HFFc6 (cell line): ENCODE results near the gene HAUS5. TPM values are rescaled to one million over a fixed set of nuclear protein-coding genes. Genes with fewer than 3 reads are reported as not detected.

Experiments
- DNase-seq: peaks from one replicate; pipeline ENCODE4 v3.0.0-alpha.2; 2018
- H3K27ac Mint-ChIP-seq: 2 replicates; pipeline ENCODE4 v1.8.0; 2020; ENCODE audit warnings: mild to moderate bottlenecking, mixed read lengths
- H3K27me3 Mint-ChIP-seq: 2 replicates; pipeline ENCODE4 v1.8.0; 2021; ENCODE audit warnings: mild to moderate bottlenecking, moderate library complexity, mixed read lengths; ENCODE audit not compliant: insufficient read depth
- H3K36me3 Mint-ChIP-seq: 2 replicates; pipeline ENCODE4 v1.8.0; 2021; ENCODE audit warnings: low read depth, mixed read lengths
- H3K4me1 Mint-ChIP-seq: 2 replicates; pipeline ENCODE4 v1.8.0; 2020; ENCODE audit warnings: low read depth, mixed read lengths
- H3K4me3 Mint-ChIP-seq: 2 replicates; pipeline ENCODE4 v1.8.0; 2020; ENCODE audit warnings: mild to moderate bottlenecking, moderate library complexity, mixed read lengths
- H3K9me3 Mint-ChIP-seq: 2 replicates; pipeline ENCODE4 v1.8.0; 2020; ENCODE audit warnings: mild to moderate bottlenecking, mixed read lengths
- long read RNA-seq: library from polyadenylated mRNA; unstranded; transcript quantifications from one replicate; pipeline ENCODE4 v2.0.0, GENCODE V29; 2019
- total RNA-seq, 6 experiments: library from RNA; stranded (reverse); fragmentation: NEBNext Ultra II Directional; extraction: Animal tissue kit (Norgen Biotek cat#: 25700); gene quantifications; 2 replicates in 1 of 6; 3 replicates in 5 of 6; pipeline ENCODE4 v1.2.3, GENCODE V29; 2021
- TF ChIP-seq, protein P1 (sequence below): fragments of 200-600 bp; sonication (generic); IDR thresholded peaks from 2 replicates; pipeline ENCODE4 v1.5.0; 2021; ENCODE audit warnings: antibody characterized with exemption, mild to moderate bottlenecking

The HAUS5 gene, protein sequence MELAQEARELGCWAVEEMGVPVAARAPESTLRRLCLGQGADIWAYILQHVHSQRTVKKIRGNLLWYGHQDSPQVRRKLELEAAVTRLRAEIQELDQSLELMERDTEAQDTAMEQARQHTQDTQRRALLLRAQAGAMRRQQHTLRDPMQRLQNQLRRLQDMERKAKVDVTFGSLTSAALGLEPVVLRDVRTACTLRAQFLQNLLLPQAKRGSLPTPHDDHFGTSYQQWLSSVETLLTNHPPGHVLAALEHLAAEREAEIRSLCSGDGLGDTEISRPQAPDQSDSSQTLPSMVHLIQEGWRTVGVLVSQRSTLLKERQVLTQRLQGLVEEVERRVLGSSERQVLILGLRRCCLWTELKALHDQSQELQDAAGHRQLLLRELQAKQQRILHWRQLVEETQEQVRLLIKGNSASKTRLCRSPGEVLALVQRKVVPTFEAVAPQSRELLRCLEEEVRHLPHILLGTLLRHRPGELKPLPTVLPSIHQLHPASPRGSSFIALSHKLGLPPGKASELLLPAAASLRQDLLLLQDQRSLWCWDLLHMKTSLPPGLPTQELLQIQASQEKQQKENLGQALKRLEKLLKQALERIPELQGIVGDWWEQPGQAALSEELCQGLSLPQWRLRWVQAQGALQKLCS
- total RNA-seq, result 10 to 100 TPM in 5 of 6 experiments, 1 to 10 TPM in 1; 6.6 to 13.9 (median 12.2) TPM
- long read RNA-seq, full-length matches to known transcripts, result 5 of 8 reads
- long read RNA-seq, partial matches to known transcripts, result 1 of 8 reads
- long read RNA-seq, other reads (novel, unspliced or antisense), result 2 of 8 reads

DNA sequence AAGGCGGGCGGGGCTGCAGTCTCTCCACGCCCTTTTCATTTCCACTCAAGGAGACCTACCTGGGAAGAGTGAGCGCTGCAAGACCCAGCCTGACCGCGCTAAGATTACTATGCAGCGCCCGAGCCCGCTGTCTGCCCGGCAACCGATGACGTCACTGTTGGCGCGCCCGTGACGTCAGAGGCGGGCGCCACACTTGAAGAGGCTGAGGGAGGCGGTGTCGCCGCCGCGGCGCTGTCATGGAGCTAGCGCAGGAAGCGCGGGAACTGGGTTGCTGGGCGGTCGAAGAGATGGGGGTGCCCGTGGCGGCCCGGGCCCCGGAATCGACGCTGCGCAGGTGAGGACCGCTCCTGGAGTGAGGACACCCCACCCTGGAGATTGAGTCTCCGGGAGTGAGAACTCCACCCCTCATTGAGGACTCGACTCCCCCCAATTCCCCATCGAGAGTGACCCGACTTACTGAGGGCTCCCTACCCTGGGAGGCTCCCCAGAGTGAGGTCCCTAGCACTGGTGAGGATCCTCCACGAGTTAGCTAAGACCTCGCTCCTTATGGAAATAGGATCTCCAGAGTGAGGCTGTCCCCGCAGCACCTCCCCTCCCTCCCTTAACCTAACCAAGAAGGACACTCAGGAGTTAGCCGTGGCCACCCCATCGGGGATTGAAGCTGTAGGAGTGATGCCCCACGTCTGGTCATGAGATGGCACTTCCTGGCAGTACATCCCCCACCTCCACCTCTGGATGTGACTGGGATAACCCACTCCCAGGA is at the start of gene HAUS5:
Gene HAUS5, plus strand, starts transcription at position 177 of the 763 bp plus-strand sequence. Its CDS starts 60 bp downstream, at position 237.
- H3K4me3 Mint-ChIP-seq, result peak within 1 kb of the TSS; percentile 87
- H3K9me3 Mint-ChIP-seq, result peaks cover 12% of the 10 kb centered on the region
- H3K27ac Mint-ChIP-seq, result peak within 1 kb of the TSS; percentile 66

DNA sequence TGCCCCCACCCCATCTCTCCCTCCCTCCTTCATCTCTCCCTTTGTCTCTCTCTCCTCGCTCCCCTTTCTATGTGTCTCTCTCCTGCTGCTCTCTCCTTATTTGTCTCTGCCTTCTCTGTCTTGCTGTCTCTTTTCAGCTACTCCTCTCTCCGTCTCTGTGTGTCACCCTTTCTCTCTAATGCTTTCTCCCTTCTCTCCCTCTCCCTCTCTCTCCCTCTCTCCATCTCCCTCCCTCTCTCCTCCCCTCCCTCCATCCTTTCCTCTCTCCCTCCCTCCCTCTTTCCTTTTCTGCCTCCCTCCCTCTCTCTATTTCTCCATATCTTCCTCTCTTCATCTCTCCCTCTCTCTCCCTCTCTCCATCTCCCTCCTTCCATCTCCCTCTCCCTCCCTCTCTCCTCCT is 49.8 kb upstream of the HAUS5 start:
- Mint-ChIP-seq H3K4me1 (no peaks in the 10 kb centered on the region), H3K9me3 (no peaks in the 10 kb centered on the region), H3K27ac (no peak overlapping the region), H3K36me3 (no peaks in the 10 kb centered on the region), H3K4me3 (no peak overlapping the region), H3K27me3 (peaks cover 47% of the 10 kb centered on the region)
- DNase-seq, result no peak
- TF ChIP-seq, protein P1, sequence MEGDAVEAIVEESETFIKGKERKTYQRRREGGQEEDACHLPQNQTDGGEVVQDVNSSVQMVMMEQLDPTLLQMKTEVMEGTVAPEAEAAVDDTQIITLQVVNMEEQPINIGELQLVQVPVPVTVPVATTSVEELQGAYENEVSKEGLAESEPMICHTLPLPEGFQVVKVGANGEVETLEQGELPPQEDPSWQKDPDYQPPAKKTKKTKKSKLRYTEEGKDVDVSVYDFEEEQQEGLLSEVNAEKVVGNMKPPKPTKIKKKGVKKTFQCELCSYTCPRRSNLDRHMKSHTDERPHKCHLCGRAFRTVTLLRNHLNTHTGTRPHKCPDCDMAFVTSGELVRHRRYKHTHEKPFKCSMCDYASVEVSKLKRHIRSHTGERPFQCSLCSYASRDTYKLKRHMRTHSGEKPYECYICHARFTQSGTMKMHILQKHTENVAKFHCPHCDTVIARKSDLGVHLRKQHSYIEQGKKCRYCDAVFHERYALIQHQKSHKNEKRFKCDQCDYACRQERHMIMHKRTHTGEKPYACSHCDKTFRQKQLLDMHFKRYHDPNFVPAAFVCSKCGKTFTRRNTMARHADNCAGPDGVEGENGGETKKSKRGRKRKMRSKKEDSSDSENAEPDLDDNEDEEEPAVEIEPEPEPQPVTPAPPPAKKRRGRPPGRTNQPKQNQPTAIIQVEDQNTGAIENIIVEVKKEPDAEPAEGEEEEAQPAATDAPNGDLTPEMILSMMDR, result no peak

More for the DNA sequence above, at the start of gene HAUS5:
- H3K4me1 Mint-ChIP-seq, result no peaks in the 10 kb centered on the region
- TF ChIP-seq, protein P1, result no peak
- peak; percentile 83 for DNase-seq
- peaks cover 8% of the 10 kb centered on the region for H3K36me3 Mint-ChIP-seq
- peaks cover 10% of the 10 kb centered on the region; the same call in 1 of the 2 replicates for H3K27me3 Mint-ChIP-seq

DNA sequence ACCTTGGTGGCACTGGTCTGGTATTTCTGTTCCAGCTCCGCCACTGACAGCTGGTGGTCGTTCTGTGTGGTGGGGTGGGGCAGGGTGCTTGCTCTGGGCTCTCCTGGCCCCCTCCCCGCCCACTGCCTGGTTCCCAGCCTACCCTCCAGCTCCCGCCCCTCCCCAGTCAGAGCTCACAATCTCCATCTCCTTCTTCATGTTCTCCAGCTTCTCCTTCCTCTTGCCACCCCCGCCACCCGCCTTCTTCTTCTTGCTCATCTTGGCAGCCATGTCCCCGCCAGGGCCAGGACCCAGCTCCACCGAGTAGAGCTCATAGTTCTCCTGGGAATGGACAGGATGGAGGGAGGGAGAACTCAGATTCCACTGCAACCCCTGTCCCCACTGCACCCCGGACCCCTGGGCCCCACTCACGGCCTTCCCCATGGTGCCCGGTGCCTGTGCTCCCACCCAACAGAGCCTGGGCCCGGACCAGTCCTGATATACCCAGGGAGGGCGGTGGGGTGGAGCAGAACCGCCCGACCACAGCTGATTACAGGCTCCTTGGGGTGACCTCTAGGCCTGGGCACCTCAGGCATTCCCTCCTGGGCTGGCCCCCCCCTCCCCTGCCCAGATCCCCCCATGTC is 49.2 kb upstream of the HAUS5 start, which contains the start of gene ATP4A:
Gene ATP4A, minus strand, starts transcription at position 452 of the 623 bp plus-strand sequence. Its CDS starts 29 bp downstream, at position 423.
- no peak within 1 kb of the TSS for H3K4me3 Mint-ChIP-seq
- TF ChIP-seq, protein P1, result no peak
- H3K27ac Mint-ChIP-seq, result no peak within 1 kb of the TSS
- no peak for DNase-seq
- H3K4me1 Mint-ChIP-seq, result no peaks in the 10 kb centered on the region
- peaks cover 47% of the 10 kb centered on the region for H3K27me3 Mint-ChIP-seq
- no peaks in the 10 kb centered on the region for H3K36me3 Mint-ChIP-seq
- H3K9me3 Mint-ChIP-seq, result no peaks in the 10 kb centered on the region

DNA sequence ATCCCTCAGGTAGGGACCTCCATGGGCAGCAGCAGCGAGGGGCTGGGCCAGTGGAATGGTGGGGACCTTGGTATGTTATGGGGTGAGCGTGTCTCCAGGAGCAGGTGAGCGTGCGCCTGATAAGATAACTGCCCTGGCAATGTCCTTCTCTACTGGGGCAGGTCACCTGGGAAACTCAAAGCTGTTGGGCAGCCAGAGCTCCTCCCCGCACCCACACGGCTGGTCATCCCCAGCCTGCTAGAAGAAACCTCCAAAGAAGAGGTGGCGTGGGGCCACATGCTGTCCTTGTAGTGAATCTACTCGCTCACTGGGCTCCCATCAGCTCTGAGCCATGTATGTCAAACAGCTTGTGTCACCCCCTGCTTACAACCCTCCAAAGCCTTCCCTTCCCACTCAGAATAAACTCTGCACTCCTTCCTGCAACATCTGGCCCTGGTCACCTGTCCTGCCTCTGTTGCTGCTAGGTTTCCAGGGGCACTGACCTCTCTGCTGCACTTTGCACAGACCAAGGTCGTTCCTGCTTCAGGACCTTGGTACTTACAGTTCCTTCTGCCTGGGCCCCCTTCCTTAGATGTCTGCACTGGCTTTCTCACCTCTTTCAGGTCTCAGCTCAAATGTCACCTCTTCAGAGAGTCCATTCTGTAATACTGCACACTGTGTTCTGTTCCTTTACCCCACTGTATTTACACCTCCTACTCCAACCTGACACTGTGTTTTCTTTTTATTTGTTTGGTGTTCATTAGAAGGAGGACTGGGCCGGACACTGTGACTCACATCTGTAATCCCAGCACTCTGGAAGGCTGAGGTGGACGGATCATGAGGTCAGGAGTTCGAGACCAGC is 47.3 kb upstream of the HAUS5 start:
- TF ChIP-seq, protein P1, result no peak
- Mint-ChIP-seq H3K27me3 (peaks cover 34% of the 10 kb centered on the region), H3K36me3 (no peaks in the 10 kb centered on the region), H3K27ac (no peak overlapping the region), H3K4me3 (no peak overlapping the region), H3K4me1 (no peaks in the 10 kb centered on the region), H3K9me3 (no peaks in the 10 kb centered on the region)
- no peak for DNase-seq
